H1 (cell line): Measurements from ENCODE around the gene CHD9. TPM values are rescaled to one million over a fixed set of nuclear protein-coding genes. Genes with fewer than 3 reads are reported as not detected.

Source experiments
- ASH2L ChIP-seq: fragments of 200-600, 300-600 bp; sonication (generic); IDR thresholded peaks from one replicate; pipeline ENCODE4 v1.7.1; 2017; ENCODE audit warnings: low read length
- CHD2 ChIP-seq: IDR thresholded peaks from 2 replicates; pipeline ENCODE4 v1.6.1; 2012; ENCODE audit warnings: low read length, improper control_type of control experiment
- CHD7 ChIP-seq: fragments of 300-600 bp; sonication (generic); IDR thresholded peaks from 2 replicates; pipeline ENCODE4 v1.7.1; 2012; ENCODE audit warnings: low read length, moderate library complexity, mild to moderate bottlenecking, inconsistent platforms; ENCODE audit not compliant: insufficient replicate concordance
- GTF2F1 ChIP-seq: IDR thresholded peaks from 2 replicates; pipeline ENCODE4 v1.6.1; 2012; ENCODE audit warnings: low read depth, low read length, improper control_type of control experiment, borderline replicate concordance
- PHF8 ChIP-seq: fragments of 200-600 bp; sonication (generic); conservative IDR thresholded peaks from 2 replicates; pipeline ENCODE4 v1.7.1; 2012; ENCODE audit warnings: low read depth, mild to moderate bottlenecking, inconsistent platforms, low read length, moderate library complexity
- POU5F1 ChIP-seq: IDR thresholded peaks from 2 replicates; pipeline ENCODE4 v1.6.1; 2011; ENCODE audit warnings: low read depth, mild to moderate bottlenecking, low read length, moderate library complexity
- SP2 ChIP-seq: IDR thresholded peaks from 2 replicates; pipeline ENCODE4 v1.6.1; 2012; ENCODE audit warnings: mild to moderate bottlenecking, low read length, inconsistent platforms
- TAF1 ChIP-seq: IDR thresholded peaks from 2 replicates; pipeline ENCODE4 v1.6.1; 2011; ENCODE audit warnings: mild to moderate bottlenecking, low read depth, low read length
- USF2 ChIP-seq: IDR thresholded peaks from 2 replicates; pipeline ENCODE4 v1.6.1; 2011; ENCODE audit warnings: low read length, improper control_type of control experiment
- polyA plus RNA-seq, 7 experiments: library from polyadenylated mRNA; depleted of rRNA in 3 of 7; stranded (reverse) in 5 of 7; unstranded in 2 of 7; fragments of >200 nt in 5 of 7; fragments of 200-250 nt in 2 of 7; gene quantifications; 1 replicate in 5 of 7; 2 replicates in 1 of 7; 4 replicates in 1 of 7; pipeline versions ENCODE4 v1.2.1 to v1.2.3, GENCODE V29; 2011 to 2013; ENCODE audit warnings: missing spikeins in 2 of 7, mixed read lengths in 2 of 7
- total RNA-seq: library from RNA; stranded (reverse); fragmentation: NEBNext Ultra II Directional; extraction: Animal tissue kit (Norgen Biotek cat#: 25700); gene quantifications from 2 replicates; pipeline ENCODE4 v1.2.1, GENCODE V29; 2021

CHD9 gene
- total and polyA plus RNA-seq, 2 of the 8 experiments (the other 6 are each of a cell fraction or from before 2014, with no cell fraction given) = 9.9 to 32.4 TPM

- TF ChIP-seq CHD7 (no peak), GTF2F1 (no peak), SP2 (no peak), PHF8 (no peak), POU5F1 (no peak), USF2 (no peak), TAF1 (no peak), ASH2L (no peak), CHD2 (no peak)
- TF ChIP-seq, all 59 proteins: peak for 0
Measured at GRCh38 chr16:53183442-53183841, 128.7 kb downstream of the CHD9 start (continued).
